Measurements from ENCODE around the gene ARTN. TPM values are rescaled to one million over a fixed set of nuclear protein-coding genes. Genes with fewer than 3 reads are reported as not detected.

Gene ARTN
- total RNA-seq, 1 experiment from 2014 or later, result 36.0 TPM

- H4K20me1 ChIP-seq (ENCODE audit: low read length), result no peaks in the 10 kb centered on the region
- no peaks in the 10 kb centered on the region for H3F3A ChIP-seq (ENCODE audit: low read length, unreplicated experiment)
- H2AFZ ChIP-seq (ENCODE audit: low read length), result no peak overlapping the region
- intact Hi-C loops (cut with micrococcal nuclease), result no loop called here
- TF ChIP-seq EZH2 (IDR thresholded peaks at IDR 0.05; ENCODE audit: low read length, unreplicated experiment) (no peak), CTCF (conservative IDR thresholded peaks at IDR 0.05; ENCODE audit: low read depth, low read length) (no peak)
- no peak overlapping the region for H3K4me2 ChIP-seq (ENCODE audit: low read length)
- H3K36me3 ChIP-seq (ENCODE audit: low read depth, low read length), result no peaks in the 10 kb centered on the region
- BruUV-seq (replicated peaks), result no TSS peak
- CTCF ChIA-PET, result no interaction called here
- no peaks in the 10 kb centered on the region for H3K9me2 ChIP-seq (replicated peaks; ENCODE audit: low read length)
- H3K4me1 ChIP-seq (ENCODE audit: insufficient read depth, low read length), result no peaks in the 10 kb centered on the region
- ATAC-seq, result no peak
- H3K9me3 ChIP-seq (ENCODE audit: low read length), result no peaks in the 10 kb centered on the region
- H3K4me3 ChIP-seq (ENCODE audit: low read length), result no peak overlapping the region
- no peak for DNase-seq
- no peaks in the 10 kb centered on the region for H3K27me3 ChIP-seq (ENCODE audit: low read length)
- POLR2A ChIA-PET (ENCODE audit: unreplicated experiment), result no interaction called here
- H3K79me2 ChIP-seq (ENCODE audit: low read length), result no peaks in the 10 kb centered on the region
- no peak overlapping the region for H3K9ac ChIP-seq (ENCODE audit: low read length)
- no peak overlapping the region for H3K27ac ChIP-seq (ENCODE audit: low read length)
These were observed 28.7 kb upstream of the ARTN start for GRCh38 chr1:43904660-43905551.

- Histone ChIP-seq H3K27ac (ENCODE audit: low read length) (no peak overlapping the region), H2AFZ (ENCODE audit: low read length) (no peak overlapping the region), H3K4me2 (ENCODE audit: low read length) (no peak overlapping the region), H3K9me3 (ENCODE audit: low read length) (no peaks in the 10 kb centered on the region), H3K4me3 (ENCODE audit: low read length) (no peak overlapping the region), H3K79me2 (ENCODE audit: low read length) (no peaks in the 10 kb centered on the region), H3K27me3 (ENCODE audit: low read length) (no peaks in the 10 kb centered on the region), H3K36me3 (ENCODE audit: low read depth, low read length) (no peaks in the 10 kb centered on the region), H3F3A (ENCODE audit: low read length, unreplicated experiment) (no peaks in the 10 kb centered on the region), H3K4me1 (ENCODE audit: insufficient read depth, low read length) (no peaks in the 10 kb centered on the region), H3K9ac (ENCODE audit: low read length) (no peak overlapping the region), H3K9me2 (replicated peaks; ENCODE audit: low read length) (no peaks in the 10 kb centered on the region), H4K20me1 (ENCODE audit: low read length) (no peaks in the 10 kb centered on the region)
- intact Hi-C loops (cut with micrococcal nuclease), result no loop called here
- BruUV-seq (replicated peaks), result no TSS peak
- ATAC-seq (no peak), DNase-seq (no peak)
- TF ChIP-seq EZH2phosphoT487 (IDR thresholded peaks at IDR 0.05; ENCODE audit: borderline replicate concordance, low read length) (no peak), CTCF (conservative IDR thresholded peaks at IDR 0.05; ENCODE audit: low read depth, low read length) (no peak), EZH2 (IDR thresholded peaks at IDR 0.05; ENCODE audit: low read length, unreplicated experiment) (no peak)
- ChIA-PET POLR2A (ENCODE audit: unreplicated experiment) (no interaction called here), CTCF (no interaction called here)
These were observed 25.4 kb upstream of the ARTN start for GRCh38 chr1:43908226-43908625.

- CTCF ChIA-PET, result no interaction called here
- no TSS peak for BruUV-seq (replicated peaks)
- ATAC-seq, result no peak
These were observed 24.7 kb upstream of the ARTN start for GRCh38 chr1:43908858-43909257.

More at GRCh38 chr1:43908858-43909257, 24.7 kb upstream of the ARTN start:
- Histone ChIP-seq H3K9me2 (replicated peaks; ENCODE audit: low read length) (no peaks in the 10 kb centered on the region), H3K79me2 (ENCODE audit: low read length) (no peaks in the 10 kb centered on the region), H3K4me1 (ENCODE audit: insufficient read depth, low read length) (no peaks in the 10 kb centered on the region), H3K9ac (ENCODE audit: low read length) (no peak overlapping the region), H3K9me3 (ENCODE audit: low read length) (no peaks in the 10 kb centered on the region), H3K27ac (ENCODE audit: low read length) (no peak overlapping the region), H3F3A (ENCODE audit: low read length, unreplicated experiment) (no peaks in the 10 kb centered on the region), H3K4me3 (ENCODE audit: low read length) (no peak overlapping the region), H2AFZ (ENCODE audit: low read length) (no peak overlapping the region), H3K36me3 (ENCODE audit: low read depth, low read length) (no peaks in the 10 kb centered on the region), H3K27me3 (ENCODE audit: low read length) (no peaks in the 10 kb centered on the region), H4K20me1 (ENCODE audit: low read length) (no peaks in the 10 kb centered on the region), H3K4me2 (ENCODE audit: low read length) (no peak overlapping the region)
- DNase-seq, result no peak
- intact Hi-C loops (cut with micrococcal nuclease), result no loop called here
- POLR2A ChIA-PET (ENCODE audit: unreplicated experiment), result no interaction called here
- TF ChIP-seq CTCF (conservative IDR thresholded peaks at IDR 0.05; ENCODE audit: low read depth, low read length) (peak; percentile 38; the same call in 1 of the 2 replicates), EZH2phosphoT487 (IDR thresholded peaks at IDR 0.05; ENCODE audit: borderline replicate concordance, low read length) (no peak), EZH2 (IDR thresholded peaks at IDR 0.05; ENCODE audit: low read length, unreplicated experiment) (no peak)

Measured in PC-3 (cell line).